Frontal cortex (tissue), 4 donors: ENCODE data around the gene TAMALIN. TPM values are rescaled to one million over a fixed set of nuclear protein-coding genes. Genes with fewer than 3 reads are reported as not detected.
A peak's percentile ranks its signal among the peaks of the same experiment; 100 is the strongest.

Experiments
- DNase-seq, 2 donors: peaks; one replicate each; pipeline ENCODE4 v3.0.0; 2012; ENCODE audit warnings: low spot score in 2 of 2
- FAIRE-seq: peaks from 2 replicates; lab custom pipeline; 2012; peaks lifted over from hg19 to GRCh38; lab: Jason Lieb, UNC
- total RNA-seq: library from RNA; depleted of rRNA; stranded (reverse); fragments of >200 nt; gene quantifications from one replicate; pipeline ENCODE4 v1.2.3, GENCODE V29; 2014
- donor health status: control.
- donor health status: control.
- donor health status: control.

The TAMALIN gene
- total RNA-seq, 1 donor from 2014 or later = 2.4 TPM

DNA sequence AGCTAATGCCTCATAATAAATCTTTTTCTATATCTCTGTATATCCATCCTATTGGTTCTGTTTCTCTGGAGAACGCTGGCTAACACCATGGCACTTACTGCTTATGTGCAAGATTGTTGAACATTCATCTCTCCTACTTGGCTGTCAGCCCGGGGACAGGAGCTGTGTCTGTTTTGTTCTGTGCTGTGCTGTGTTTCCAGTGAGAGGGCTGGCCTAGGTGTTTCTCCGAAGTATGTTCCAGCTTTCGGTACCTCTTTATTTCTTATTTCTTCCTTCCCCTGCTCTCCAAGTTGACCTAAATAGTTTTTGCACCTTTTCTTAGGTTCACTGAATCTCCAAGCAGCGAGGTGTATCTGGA lies 25.7 kb downstream of the TAMALIN start:
- no peak for FAIRE-seq
- no peak for DNase-seq

- DNase-seq (peak; percentile 94 to 96), FAIRE-seq (peak; percentile 6)
Observed at GRCh38 chr12:52032804-52033445, 26.2 kb downstream of the TAMALIN start.

DNA sequence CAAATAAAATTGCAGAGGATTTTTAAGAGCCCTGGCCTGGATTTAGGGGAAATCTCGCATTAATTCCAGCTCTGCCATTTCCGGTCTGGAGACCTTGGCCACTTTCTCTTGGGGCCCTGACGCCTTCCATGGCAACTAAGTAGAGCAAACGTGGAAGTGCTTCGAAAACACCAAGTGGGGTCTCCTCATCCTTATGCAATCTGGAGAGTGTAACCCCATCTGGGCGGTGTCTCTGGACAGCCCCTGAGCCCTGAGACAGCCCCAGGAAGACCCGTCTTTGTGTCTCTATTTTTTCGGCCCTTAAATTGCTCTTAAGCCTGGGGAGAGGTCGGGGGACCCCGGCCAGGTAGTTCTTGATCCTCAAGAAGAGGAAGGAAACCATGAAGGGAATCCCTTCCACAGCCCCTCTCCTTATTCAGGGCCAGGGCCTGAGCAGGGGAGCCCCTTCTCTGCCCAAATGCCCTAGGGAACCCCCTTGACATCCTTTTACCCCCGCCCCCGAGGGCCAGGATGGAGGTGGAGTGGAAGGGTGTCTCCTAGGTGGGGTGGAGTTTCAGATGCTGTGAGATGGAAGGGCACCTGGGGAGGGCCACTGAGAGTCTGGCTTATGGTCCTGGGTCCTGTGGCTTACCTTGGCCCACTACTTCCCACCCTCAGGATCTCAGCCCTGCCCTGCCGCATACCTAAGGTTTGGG lies 26.8 kb downstream of the TAMALIN start:
- no peak for DNase-seq

GRCh38 chr12:52035190-52035589 lies 28.4 kb downstream of the TAMALIN start:
- DNase-seq = no peak
- no peak for FAIRE-seq

More for the DNA sequence above, 26.8 kb downstream of the TAMALIN start:
- FAIRE-seq = no peak

- DNase-seq (no peak), FAIRE-seq (no peak)
Observed at GRCh38 chr12:52035926-52036325, 29.2 kb downstream of the TAMALIN start.

DNA sequence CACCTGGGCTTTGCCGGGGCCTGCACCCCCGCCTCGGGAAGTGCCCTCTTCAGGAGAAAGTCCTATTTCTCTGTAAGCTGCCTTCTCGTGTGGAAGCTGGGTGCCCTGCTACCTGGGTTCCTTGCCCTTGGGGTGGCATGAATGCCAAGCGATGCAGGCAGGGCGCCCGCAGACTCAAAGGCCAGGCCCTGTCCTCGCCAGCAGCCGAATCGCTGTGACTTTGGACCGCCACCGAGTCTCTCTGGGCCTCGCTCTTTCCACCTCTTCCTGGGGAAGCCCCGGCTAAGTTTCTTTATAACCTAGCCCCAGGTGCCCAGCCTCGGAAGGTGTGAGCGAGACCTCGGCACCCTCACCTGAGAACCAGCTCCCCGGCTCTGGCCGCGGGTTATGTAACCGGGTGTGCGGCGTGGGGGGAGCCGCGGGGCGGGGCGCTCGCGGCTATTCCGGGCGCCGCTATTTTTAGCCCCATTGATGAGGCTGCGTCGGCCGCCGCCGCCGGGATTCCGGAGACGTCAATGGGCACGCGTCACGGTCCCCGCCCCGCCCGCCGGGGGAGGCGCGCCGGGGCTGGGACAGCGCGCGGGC lies 29.9 kb downstream of the TAMALIN start:
- DNase-seq = peak; percentile 89 to 94
- FAIRE-seq = no peak

- DNase-seq = no peak
- no peak for FAIRE-seq
Observed at GRCh38 chr12:52037248-52037861, 30.6 kb downstream of the TAMALIN start.

GRCh38 chr12:52038447-52038846 lies 31.7 kb downstream of the TAMALIN start:
- FAIRE-seq (no peak), DNase-seq (no peak)

- DNase-seq (no peak), FAIRE-seq (no peak)
Observed at GRCh38 chr12:52041035-52041434, 34.3 kb downstream of the TAMALIN start.

- FAIRE-seq = no peak
- no peak for DNase-seq
Observed at GRCh38 chr12:52041695-52042123, 35.0 kb downstream of the TAMALIN start.

DNA sequence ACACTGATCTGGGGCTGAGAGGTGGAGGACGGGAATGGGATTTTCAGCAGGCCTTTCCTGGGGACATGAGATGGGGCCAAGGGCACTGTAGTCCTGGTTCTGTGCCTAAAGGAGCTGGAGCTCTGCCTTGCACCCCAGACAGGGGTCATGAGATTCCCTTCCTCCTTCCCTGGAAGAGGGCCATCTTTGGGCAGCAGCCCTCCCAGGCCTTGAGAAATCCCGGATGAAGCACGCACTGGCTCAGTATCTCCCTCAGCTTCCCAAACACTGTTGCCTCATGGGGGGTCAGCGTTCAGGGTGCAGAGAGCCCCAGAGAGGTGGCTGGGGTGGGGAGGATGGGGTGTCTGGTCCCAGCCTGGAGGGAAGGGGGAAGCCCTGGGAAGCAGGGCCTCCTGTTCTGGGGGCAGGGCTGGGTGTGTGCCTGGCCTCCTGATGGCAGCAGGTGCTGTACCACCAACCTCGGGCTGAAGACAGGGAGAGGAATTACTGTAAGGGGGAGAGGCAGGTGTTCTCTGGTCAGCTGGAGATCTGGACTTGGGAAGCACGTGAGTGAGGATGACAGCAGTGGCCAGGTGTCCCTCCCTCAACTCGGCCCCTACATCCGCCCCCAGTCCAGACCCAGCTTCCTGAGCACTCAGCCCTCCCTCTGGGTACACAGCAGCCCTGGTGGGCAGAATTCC lies 36.1 kb downstream of the TAMALIN start:
- FAIRE-seq (no peak), DNase-seq (no peak)

DNA sequence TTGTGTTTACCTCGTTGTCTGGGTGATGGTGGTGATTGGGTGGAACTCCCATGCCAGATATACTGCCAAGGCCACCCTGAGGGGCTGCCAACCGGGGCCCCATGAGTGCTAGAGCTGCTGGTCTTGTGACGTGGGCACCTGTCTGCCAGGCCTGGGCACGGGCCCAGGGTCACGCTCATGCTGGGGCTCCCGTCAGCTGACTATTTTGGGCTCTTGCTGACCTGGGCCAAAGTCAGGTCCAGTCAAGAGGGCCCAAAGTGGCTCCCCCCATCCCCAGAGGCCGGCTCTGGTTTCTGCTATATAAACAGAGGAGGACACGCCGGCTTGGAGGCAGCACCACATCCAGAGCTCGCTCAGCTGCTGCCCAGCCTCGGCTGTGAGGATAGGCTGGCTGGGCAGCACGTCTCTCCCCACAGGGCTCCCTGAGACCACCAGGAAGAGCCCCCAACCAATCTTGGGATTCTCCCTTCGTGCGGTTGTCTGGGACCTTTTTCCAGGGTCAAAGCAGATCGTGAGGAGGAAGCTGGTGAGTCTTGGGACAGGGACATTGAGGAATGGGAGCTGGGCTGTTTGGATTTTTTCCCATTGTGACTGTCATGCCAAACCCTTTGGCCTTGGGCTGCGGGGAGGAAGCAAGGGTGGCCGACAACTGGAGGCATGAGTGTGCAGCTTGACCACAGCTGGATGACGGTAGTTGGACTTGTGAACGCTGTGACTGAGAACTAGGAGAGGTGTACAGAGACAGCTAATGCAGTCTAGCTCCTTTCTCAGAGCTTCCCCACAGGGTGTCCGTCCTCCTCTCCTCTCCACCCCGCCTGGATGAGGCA lies 36.9 kb downstream of the TAMALIN start:
- FAIRE-seq = no peak
- no peak for DNase-seq

- no peak for FAIRE-seq
- peak in 1 of 2 donors; percentile 70 for DNase-seq
Observed at GRCh38 chr12:52044292-52044983, 37.7 kb downstream of the TAMALIN start.

DNA sequence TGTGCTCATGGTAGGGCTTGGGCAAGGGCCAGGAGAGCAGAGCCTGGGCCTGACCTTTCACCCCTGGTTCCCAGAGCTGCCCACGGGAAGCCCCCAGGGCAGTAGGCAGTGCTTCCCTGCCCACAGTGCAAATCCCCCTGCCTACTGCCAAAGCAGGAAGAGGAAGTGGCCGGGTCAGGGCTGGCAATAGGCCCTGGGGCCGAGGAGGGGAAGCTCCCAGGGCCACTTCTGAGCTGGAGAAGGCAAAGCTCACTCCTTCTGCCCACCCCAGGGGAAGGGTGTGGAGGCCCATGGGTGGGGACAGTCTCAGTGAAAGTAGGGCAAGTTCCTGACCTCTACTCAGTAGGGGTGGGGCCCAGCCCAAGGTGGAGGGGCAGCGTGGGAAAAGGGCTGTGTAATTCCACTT lies 39.1 kb downstream of the TAMALIN start:
- no peak for FAIRE-seq
- DNase-seq = no peak

- FAIRE-seq = no peak
- DNase-seq = no peak
Observed at GRCh38 chr12:52046859-52047258, 40.1 kb downstream of the TAMALIN start.

DNA sequence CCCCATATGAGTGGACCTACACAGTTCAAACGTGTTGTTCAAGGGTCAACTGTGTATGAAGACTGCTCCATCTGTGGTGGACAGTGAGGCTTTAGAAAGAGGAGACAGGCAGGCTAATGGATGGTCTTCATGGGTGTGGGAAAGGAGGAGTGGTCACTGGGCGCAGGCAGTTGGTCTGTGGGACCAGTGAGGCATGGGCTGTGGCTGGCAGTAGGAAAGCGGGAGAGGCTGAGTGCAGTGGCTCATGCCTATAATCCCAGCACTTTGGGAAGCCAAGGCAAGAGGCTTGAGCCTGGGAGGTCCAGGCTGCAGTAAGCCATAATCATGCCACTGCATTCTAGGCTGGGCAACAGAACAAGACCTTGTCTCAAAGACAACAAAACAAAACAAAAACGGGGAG lies 42.5 kb downstream of the TAMALIN start:
- FAIRE-seq = no peak
- no peak for DNase-seq

- no peak for DNase-seq
- no peak for FAIRE-seq
Observed at GRCh38 chr12:52049688-52050087, 42.9 kb downstream of the TAMALIN start.

DNA sequence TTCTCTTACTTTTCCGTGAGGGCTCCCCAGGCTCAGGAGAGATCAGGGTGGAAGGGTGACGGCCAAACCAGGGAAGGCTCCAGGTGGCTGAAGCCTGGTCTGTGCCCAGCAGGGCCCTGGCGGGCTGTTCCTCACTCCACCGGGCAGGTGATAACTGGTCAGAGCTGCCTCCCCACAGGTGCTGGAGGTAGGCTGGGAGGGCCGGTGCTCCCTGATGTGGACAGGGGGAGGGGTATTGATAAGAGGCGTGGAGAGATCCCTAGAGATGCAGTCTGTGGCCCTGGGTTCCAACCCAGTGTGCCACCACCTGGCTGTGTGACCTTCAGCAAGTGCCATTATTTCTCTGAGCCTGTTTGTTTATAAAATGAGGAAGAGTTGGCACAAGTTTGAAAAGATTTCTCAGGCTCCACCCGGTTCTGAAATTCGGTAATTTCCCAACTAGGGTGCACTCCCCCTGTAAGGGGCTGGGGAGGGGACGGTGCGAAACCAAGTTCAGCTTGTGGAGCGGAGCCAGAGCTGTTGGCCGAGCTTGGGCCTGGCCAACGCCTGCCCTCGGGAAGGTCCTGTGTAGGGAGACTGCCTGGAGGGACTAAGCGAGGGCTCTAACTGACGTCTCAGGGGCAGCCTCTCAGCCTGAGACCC lies 43.5 kb downstream of the TAMALIN start:
- DNase-seq (no peak), FAIRE-seq (no peak)
